Aorta (tissue), 5 donors: Measurements from ENCODE around the gene MYO1C. TPM values are rescaled to one million over a fixed set of nuclear protein-coding genes. Genes with fewer than 3 reads are reported as not detected.
"Not testable (repeated sequence)": the region's sequence is repeated elsewhere in the genome, so short reads cannot be mapped to it uniquely, and the experiment has no call there.

Experiments used
- ATAC-seq: fragments of 200-7000 bp; cut with Tn5 transposase; one replicate; pipeline ENCODE4 v1.9.1; 2022; ENCODE audit warnings: moderate library complexity; ENCODE audit not compliant: low FRiP score
- DNase-seq, 2 donors: peaks; one replicate each; pipeline ENCODE4 v3.0.0-alpha.2; 2020
- H3K27ac ChIP-seq, 2 donors: one replicate each; pipeline ENCODE4 v1.5.1; 2013; ENCODE audit warnings: low read length in 2 of 2, mild to moderate bottlenecking in 2 of 2, moderate library complexity in 2 of 2, control low read depth in 1 of 2, inconsistent platforms in 1 of 2, low read depth in 1 of 2
- H3K27me3 ChIP-seq, 2 donors: one replicate each; pipeline ENCODE4 v1.6.1; 2013; ENCODE audit warnings: control low read depth in 1 of 2, low read length in 1 of 2, mild to moderate bottlenecking in 1 of 2, moderate library complexity in 1 of 2; ENCODE audit not compliant: insufficient read depth in 2 of 2, control insufficient read depth in 1 of 2
- H3K36me3 ChIP-seq, 2 donors: one replicate each; pipeline ENCODE4 v1.6.1; 2013; ENCODE audit warnings: control low read depth in 1 of 2, low read length in 1 of 2, mild to moderate bottlenecking in 1 of 2; ENCODE audit not compliant: insufficient read depth in 2 of 2, control insufficient read depth in 1 of 2
- H3K4me1 ChIP-seq, 2 donors: one replicate each; pipeline ENCODE4 v1.6.1; 2013; ENCODE audit warnings: low read length in 2 of 2, control low read depth in 1 of 2, mild to moderate bottlenecking in 1 of 2, moderate library complexity in 1 of 2; ENCODE audit not compliant: insufficient read depth in 2 of 2, control insufficient read depth in 1 of 2
- H3K4me3 ChIP-seq, 2 donors: one replicate each; pipeline ENCODE4 v1.5.1; 2013; ENCODE audit warnings: low read length in 2 of 2, control low read depth in 1 of 2, mild to moderate bottlenecking in 1 of 2
- H3K9me3 ChIP-seq: one replicate; pipeline ENCODE4 v1.6.1; 2013; ENCODE audit warnings: mild to moderate bottlenecking, low read length; ENCODE audit not compliant: control insufficient read depth
- WGBS, 2 donors: extraction: QIAGEN DNeasy Blood & Tissue Kit; methylation state at CpG; one replicate each; pipeline ENCODE4 v1.1.7; 2013; 5-methylcytosine and 5-hydroxymethylcytosine counted together
- intact Hi-C, 2 donors: fragments of 100-400 bp; cut with DNase I; formaldehyde crosslinking; loops; one replicate each; pipeline versions ENCODE4 v1.14.2 to v1.15.0; 2022
- polyA plus RNA-seq, 2 donors: library from polyadenylated mRNA; stranded (reverse); fragments of 200-250 nt; gene quantifications; one replicate each; pipeline ENCODE4 v1.2.3, GENCODE V29; 2013
- total RNA-seq, 2 donors: library from RNA; stranded (reverse); fragmentation: NEBNext Ultra II Directional; extraction: Animal tissue kit (Norgen Biotek cat#: 25700); gene quantifications; one replicate each; pipeline ENCODE4 v1.2.1, GENCODE V29; 2021
- donor health status: healthy with polysubstance abuse.
- donor health status: Bipolar disorder and iron deficiency.
- donor health status: DM: no; HTN: no; CAD: no.
- donor health status: DM: no; HTN: no; CAD: no.
- donor health status: DM: yes; HTN: yes; CAD: no.

The MYO1C gene
- total and polyA plus RNA-seq, 4 donors = 62.6 to 354 (median 202) TPM

GRCh38 chr17:1452836-1453235, 39.6 kb downstream of the MYO1C start:
- no peaks in the 10 kb centered on the region for H3K36me3 ChIP-seq
- H3K4me1 ChIP-seq = no peaks in the 10 kb centered on the region
- DNase-seq = no peak
- H3K27ac ChIP-seq = no peak overlapping the region
- H3K4me3 ChIP-seq = no peak overlapping the region
- H3K9me3 ChIP-seq = no peaks in the 10 kb centered on the region
- no peaks in the 10 kb centered on the region for H3K27me3 ChIP-seq
- 47 to 64% methylated on average over 5 of the region's 5 CpGs for WGBS, 2 donors
- no peak for ATAC-seq
- intact Hi-C loops = loop anchor here (5.0 to 10.0 kb wide), 2 partner anchors 48 to 86 kb away; partner anchors contain the start of gene YWHAE (in 1 of the 2)

GRCh38 chr17:1450261-1450660, 42.2 kb downstream of the MYO1C start:
- ATAC-seq, H3K9me3 ChIP-seq, H3K4me3 ChIP-seq, H3K36me3 ChIP-seq, H3K27ac ChIP-seq, H3K4me1 ChIP-seq, DNase-seq, H3K27me3 ChIP-seq: not testable (repeated sequence)
- WGBS, 2 donors = 93 to 96% methylated on average over 20 to 21 of the region's 21 CpGs
- intact Hi-C loops = loop anchor here (5.0 to 10.0 kb wide), 2 partner anchors 45 to 83 kb away; partner anchors contain the start of gene YWHAE (in 1 of the 2)

- intact Hi-C loops = no loop called here
- Histone ChIP-seq H3K4me3 (no peak overlapping the region), H3K36me3 (no peaks in the 10 kb centered on the region), H3K27me3 (no peaks in the 10 kb centered on the region), H3K27ac (no peak overlapping the region), H3K9me3 (no peaks in the 10 kb centered on the region), H3K4me1 (no peaks in the 10 kb centered on the region)
- DNase-seq = no peak
- ATAC-seq = no peak
- 84 to 85% methylated on average over 5 of the region's 5 CpGs for WGBS, 2 donors
These were observed 43.0 kb downstream of the MYO1C start for GRCh38 chr17:1449412-1449967.

GRCh38 chr17:1447052-1447451, 45.4 kb downstream of the MYO1C start:
- Histone ChIP-seq H3K4me3 (no peak overlapping the region), H3K27ac (no peak overlapping the region), H3K9me3 (no peaks in the 10 kb centered on the region), H3K36me3 (no peaks in the 10 kb centered on the region), H3K27me3 (no peaks in the 10 kb centered on the region), H3K4me1 (no peaks in the 10 kb centered on the region)
- intact Hi-C loops = no loop called here
- ATAC-seq (no peak), DNase-seq (no peak)
- 74 to 83% methylated on average over 7 of the region's 7 CpGs for WGBS, 2 donors

GRCh38 chr17:1446201-1446600, 46.3 kb downstream of the MYO1C start:
- WGBS, 2 donors = 93 to 95% methylated on average over 12 of the region's 12 CpGs
- H3K4me1 ChIP-seq = no peaks in the 10 kb centered on the region

GRCh38 chr17:1445695-1446094, 46.8 kb downstream of the MYO1C start:
- H3K27ac ChIP-seq, intact Hi-C loops, H3K9me3 ChIP-seq, ATAC-seq, H3K36me3 ChIP-seq, H3K27me3 ChIP-seq, DNase-seq, H3K4me1 ChIP-seq, H3K4me3 ChIP-seq: not testable (repeated sequence)
- WGBS, 2 donors = 94 to 95% methylated on average over 4 of the region's 4 CpGs

More at GRCh38 chr17:1446201-1446600, 46.3 kb downstream of the MYO1C start:
- ATAC-seq (no peak), DNase-seq (no peak)
- Histone ChIP-seq H3K36me3 (no peaks in the 10 kb centered on the region), H3K4me3 (no peak overlapping the region), H3K27ac (no peak overlapping the region), H3K9me3 (no peaks in the 10 kb centered on the region), H3K27me3 (no peaks in the 10 kb centered on the region)
- intact Hi-C loops = no loop called here

GRCh38 chr17:1442721-1443120, 49.8 kb downstream of the MYO1C start:
- ATAC-seq, H3K27me3 ChIP-seq, H3K36me3 ChIP-seq, H3K27ac ChIP-seq, H3K9me3 ChIP-seq, H3K4me3 ChIP-seq, intact Hi-C loops, H3K4me1 ChIP-seq, DNase-seq: not testable (repeated sequence)
- WGBS, 2 donors = 92 to 96% methylated on average over 6 of the region's 6 CpGs

GRCh38 chr17:1442187-1442586, 50.3 kb downstream of the MYO1C start:
- ATAC-seq = no peak
- Histone ChIP-seq H3K27me3 (no peaks in the 10 kb centered on the region), H3K4me3 (no peak overlapping the region), H3K27ac (no peak overlapping the region), H3K36me3 (no peaks in the 10 kb centered on the region), H3K9me3 (no peaks in the 10 kb centered on the region), H3K4me1 (peaks cover 0 to 4% of the 10 kb centered on the region in 2 donors)
- intact Hi-C loops = no loop called here
- 96% methylated on average over 4 of the region's 4 CpGs for WGBS, 2 donors
- DNase-seq = no peak

GRCh38 chr17:1440921-1441320, 51.6 kb downstream of the MYO1C start:
- Histone ChIP-seq H3K36me3 (no peaks in the 10 kb centered on the region), H3K27me3 (no peaks in the 10 kb centered on the region), H3K4me1 (peaks cover 0 to 4% of the 10 kb centered on the region in 2 donors), H3K27ac (no peak overlapping the region), H3K4me3 (no peak overlapping the region), H3K9me3 (no peaks in the 10 kb centered on the region)
- no peak for DNase-seq
- 96 to 97% methylated on average over 8 of the region's 8 CpGs for WGBS, 2 donors
- intact Hi-C loops = no loop called here
- no peak for ATAC-seq
